ENCODE results near the gene TPSB2. TPM values are rescaled to one million over a fixed set of nuclear protein-coding genes. Genes with fewer than 3 reads are reported as not detected.
"Not testable (repeated sequence)": the region's sequence is repeated elsewhere in the genome, so short reads cannot be mapped to it uniquely, and the experiment has no call there.

Gene TPSB2
- total and polyA plus RNA-seq, 2 donors (not counting 1 experiment from before 2014, with no cell fraction given): not detected

- not testable (repeated sequence) for H3K4me3 ChIP-seq (replicated peaks in 1 of 4; ENCODE audit: control extremely low read depth in 1 of 4, insufficient read depth in 1 of 4, low read depth in 3 of 4, low read length in 4 of 4); H3K9me3 ChIP-seq (ENCODE audit: control insufficient read depth, insufficient read depth, low read depth, low read length); H3K36me3 ChIP-seq (ENCODE audit: control insufficient read depth, insufficient read depth, low read length); H3K27me3 ChIP-seq (ENCODE audit: control insufficient read depth, insufficient read depth, low read length); H3K9ac ChIP-seq (ENCODE audit: insufficient read depth, low read length); DNase-seq (ENCODE audit: low read depth in 2 of 2); H2AFZ ChIP-seq (ENCODE audit: low read length); H3K79me2 ChIP-seq (ENCODE audit: control insufficient read depth, insufficient read depth, low read length); H3K4me1 ChIP-seq (ENCODE audit: control insufficient read depth, extremely low read depth, insufficient read depth, low read length); H3K27ac ChIP-seq (ENCODE audit: insufficient read depth, low read length); H3K4me2 ChIP-seq (ENCODE audit: extremely low read depth, insufficient read depth, low read length); H4K20me1 ChIP-seq (ENCODE audit: control insufficient read depth, extremely low read depth, insufficient read depth, low read length)
These were observed 13.4 kb upstream of the TPSB2 start for GRCh38 chr16:1243363-1243762.

GRCh38 chr16:1241081-1241480, 11.1 kb upstream of the TPSB2 start:
- not testable (repeated sequence) for H3K27me3 ChIP-seq (ENCODE audit: control insufficient read depth, insufficient read depth, low read length); H3K4me1 ChIP-seq (ENCODE audit: control insufficient read depth, extremely low read depth, insufficient read depth, low read length); H3K9me3 ChIP-seq (ENCODE audit: control insufficient read depth, insufficient read depth, low read depth, low read length); H3K9ac ChIP-seq (ENCODE audit: insufficient read depth, low read length); H2AFZ ChIP-seq (ENCODE audit: low read length); H4K20me1 ChIP-seq (ENCODE audit: control insufficient read depth, extremely low read depth, insufficient read depth, low read length); H3K4me3 ChIP-seq (replicated peaks in 1 of 4; ENCODE audit: control extremely low read depth in 1 of 4, insufficient read depth in 1 of 4, low read depth in 3 of 4, low read length in 4 of 4); DNase-seq (ENCODE audit: low read depth in 2 of 2); H3K36me3 ChIP-seq (ENCODE audit: control insufficient read depth, insufficient read depth, low read length); H3K27ac ChIP-seq (ENCODE audit: insufficient read depth, low read length); H3K79me2 ChIP-seq (ENCODE audit: control insufficient read depth, insufficient read depth, low read length); H3K4me2 ChIP-seq (ENCODE audit: extremely low read depth, insufficient read depth, low read length)

- not testable (repeated sequence) for H3K4me2 ChIP-seq (ENCODE audit: extremely low read depth, insufficient read depth, low read length); H3K27ac ChIP-seq (ENCODE audit: insufficient read depth, low read length); H2AFZ ChIP-seq (ENCODE audit: low read length); H3K79me2 ChIP-seq (ENCODE audit: control insufficient read depth, insufficient read depth, low read length); H3K9ac ChIP-seq (ENCODE audit: insufficient read depth, low read length); H3K4me1 ChIP-seq (ENCODE audit: control insufficient read depth, extremely low read depth, insufficient read depth, low read length); H3K27me3 ChIP-seq (ENCODE audit: control insufficient read depth, insufficient read depth, low read length); H3K36me3 ChIP-seq (ENCODE audit: control insufficient read depth, insufficient read depth, low read length); H3K4me3 ChIP-seq (replicated peaks in 1 of 4; ENCODE audit: control extremely low read depth in 1 of 4, insufficient read depth in 1 of 4, low read depth in 3 of 4, low read length in 4 of 4); H3K9me3 ChIP-seq (ENCODE audit: control insufficient read depth, insufficient read depth, low read depth, low read length); DNase-seq (ENCODE audit: low read depth in 2 of 2); H4K20me1 ChIP-seq (ENCODE audit: control insufficient read depth, extremely low read depth, insufficient read depth, low read length)
These were observed 10.5 kb upstream of the TPSB2 start, which contains the start of gene TPSAB1 for GRCh38 chr16:1240436-1240835. TPSAB1 (plus strand) TSS chr16:1240705; CDS start chr16:1240939, 234 bp downstream.

- not testable (repeated sequence) for H3K27me3 ChIP-seq (ENCODE audit: control insufficient read depth, insufficient read depth, low read length)
These were observed 9.6 kb upstream of the TPSB2 start for GRCh38 chr16:1239575-1239974.

GRCh38 chr16:1238909-1239308, 8.9 kb upstream of the TPSB2 start:
- not testable (repeated sequence) for H3K9ac ChIP-seq (ENCODE audit: insufficient read depth, low read length)

More at GRCh38 chr16:1239575-1239974, 9.6 kb upstream of the TPSB2 start:
- not testable (repeated sequence) for H3K27ac ChIP-seq (ENCODE audit: insufficient read depth, low read length); H3K9me3 ChIP-seq (ENCODE audit: control insufficient read depth, insufficient read depth, low read depth, low read length); H3K4me1 ChIP-seq (ENCODE audit: control insufficient read depth, extremely low read depth, insufficient read depth, low read length); H3K9ac ChIP-seq (ENCODE audit: insufficient read depth, low read length); H3K79me2 ChIP-seq (ENCODE audit: control insufficient read depth, insufficient read depth, low read length); H2AFZ ChIP-seq (ENCODE audit: low read length); H3K4me3 ChIP-seq (replicated peaks in 1 of 4; ENCODE audit: control extremely low read depth in 1 of 4, insufficient read depth in 1 of 4, low read depth in 3 of 4, low read length in 4 of 4); H3K36me3 ChIP-seq (ENCODE audit: control insufficient read depth, insufficient read depth, low read length); H4K20me1 ChIP-seq (ENCODE audit: control insufficient read depth, extremely low read depth, insufficient read depth, low read length); DNase-seq (ENCODE audit: low read depth in 2 of 2); H3K4me2 ChIP-seq (ENCODE audit: extremely low read depth, insufficient read depth, low read length)

More at GRCh38 chr16:1238909-1239308, 8.9 kb upstream of the TPSB2 start:
- H2AFZ ChIP-seq (ENCODE audit: low read length); H3K36me3 ChIP-seq (ENCODE audit: control insufficient read depth, insufficient read depth, low read length); H4K20me1 ChIP-seq (ENCODE audit: control insufficient read depth, extremely low read depth, insufficient read depth, low read length); H3K4me2 ChIP-seq (ENCODE audit: extremely low read depth, insufficient read depth, low read length); H3K79me2 ChIP-seq (ENCODE audit: control insufficient read depth, insufficient read depth, low read length); H3K9me3 ChIP-seq (ENCODE audit: control insufficient read depth, insufficient read depth, low read depth, low read length); DNase-seq (ENCODE audit: low read depth in 2 of 2); H3K27me3 ChIP-seq (ENCODE audit: control insufficient read depth, insufficient read depth, low read length); H3K27ac ChIP-seq (ENCODE audit: insufficient read depth, low read length); H3K4me1 ChIP-seq (ENCODE audit: control insufficient read depth, extremely low read depth, insufficient read depth, low read length); H3K4me3 ChIP-seq (replicated peaks in 1 of 4; ENCODE audit: control extremely low read depth in 1 of 4, insufficient read depth in 1 of 4, low read depth in 3 of 4, low read length in 4 of 4): not testable (repeated sequence)

Measured in fibroblast of lung (primary cell).